ENCODE results near the gene IQSEC1.

The IQSEC1 gene

GRCh38 chr3:12934431-12934830, 138.8 kb downstream of the IQSEC1 start:
- DNase-seq (ENCODE audit: low spot score): peak; percentile 67

- DNase-seq (ENCODE audit: low spot score): no peak
Observed at GRCh38 chr3:12933901-12934300, 139.3 kb downstream of the IQSEC1 start.

GRCh38 chr3:12932754-12933153, 140.5 kb downstream of the IQSEC1 start:
- DNase-seq (ENCODE audit: low spot score): no peak

- peak; percentile 42 for DNase-seq (ENCODE audit: low spot score)
Observed at GRCh38 chr3:12932347-12932746, 140.9 kb downstream of the IQSEC1 start.

- DNase-seq (ENCODE audit: low spot score): peak; percentile 89
Observed at GRCh38 chr3:12931273-12931905, 141.8 kb downstream of the IQSEC1 start.

GRCh38 chr3:12929801-12930200, 143.4 kb downstream of the IQSEC1 start:
- DNase-seq (ENCODE audit: low spot score): no peak

- DNase-seq (ENCODE audit: low spot score): no peak
Observed at GRCh38 chr3:12926660-12927059, 146.6 kb downstream of the IQSEC1 start.

- no peak for DNase-seq (ENCODE audit: low spot score)
Observed at GRCh38 chr3:12925648-12926047, 147.6 kb downstream of the IQSEC1 start.

GRCh38 chr3:12924437-12924836, 148.8 kb downstream of the IQSEC1 start:
- DNase-seq (ENCODE audit: low spot score): no peak

GRCh38 chr3:12922881-12923431, 150.3 kb downstream of the IQSEC1 start:
- no peak for DNase-seq (ENCODE audit: low spot score)

- peak; percentile 43 for DNase-seq (ENCODE audit: low spot score)
Observed at GRCh38 chr3:12922306-12922705, 150.9 kb downstream of the IQSEC1 start.

GRCh38 chr3:12921736-12922135, 151.5 kb downstream of the IQSEC1 start:
- DNase-seq (ENCODE audit: low spot score): no peak

- DNase-seq (ENCODE audit: low spot score): no peak
Observed at GRCh38 chr3:12920967-12921366, 152.3 kb downstream of the IQSEC1 start.

GRCh38 chr3:12919205-12919604, 154.0 kb downstream of the IQSEC1 start:
- no peak for DNase-seq (ENCODE audit: low spot score)

GRCh38 chr3:12918231-12918630, 155.0 kb downstream of the IQSEC1 start:
- no peak for DNase-seq (ENCODE audit: low spot score)

- DNase-seq (ENCODE audit: low spot score): no peak
Observed at GRCh38 chr3:12916159-12916558, 157.1 kb downstream of the IQSEC1 start.

GRCh38 chr3:12914088-12914487, 159.1 kb downstream of the IQSEC1 start:
- no peak for DNase-seq (ENCODE audit: low spot score)

- no peak for DNase-seq (ENCODE audit: low spot score)
Observed at GRCh38 chr3:12911881-12912415, 161.3 kb downstream of the IQSEC1 start.

GRCh38 chr3:12910356-12911099, 162.7 kb downstream of the IQSEC1 start:
- DNase-seq (ENCODE audit: low spot score): no peak

GRCh38 chr3:12909710-12910109, 163.5 kb downstream of the IQSEC1 start:
- DNase-seq (ENCODE audit: low spot score): no peak

GRCh38 chr3:12908859-12909258, 164.4 kb downstream of the IQSEC1 start:
- DNase-seq (ENCODE audit: low spot score): no peak

GRCh38 chr3:12908136-12908730, 165.0 kb downstream of the IQSEC1 start:
- DNase-seq (ENCODE audit: low spot score): no peak

- DNase-seq (ENCODE audit: low spot score): no peak
Observed at GRCh38 chr3:12907729-12908128, 165.5 kb downstream of the IQSEC1 start.

Measured in cerebellar cortex (tissue), 1 donor.